ENCODE data around the gene TELO2. TPM values are rescaled to one million over a fixed set of nuclear protein-coding genes. Genes with fewer than 3 reads are reported as not detected.
A peak's percentile ranks its signal among the peaks of the same experiment; 100 is the strongest.

Gene TELO2
- total RNA-seq, 1 donor from 2014 or later, result 87.5 TPM

- no peak for DNase-seq (ENCODE audit: low read depth, low spot score)
- Mint-ChIP-seq H3K36me3 (ENCODE audit: low read depth) (no peaks in the 10 kb centered on the region), H3K4me3 (no peak overlapping the region), H3K27ac (ENCODE audit: unreplicated experiment) (peak overlapping the region; percentile 86), H3K9me3 (no peaks in the 10 kb centered on the region), H3K27me3 (ENCODE audit: low read depth) (no peaks in the 10 kb centered on the region), H3K4me1 (no peaks in the 10 kb centered on the region)
- TF ChIP-seq, protein P1, sequence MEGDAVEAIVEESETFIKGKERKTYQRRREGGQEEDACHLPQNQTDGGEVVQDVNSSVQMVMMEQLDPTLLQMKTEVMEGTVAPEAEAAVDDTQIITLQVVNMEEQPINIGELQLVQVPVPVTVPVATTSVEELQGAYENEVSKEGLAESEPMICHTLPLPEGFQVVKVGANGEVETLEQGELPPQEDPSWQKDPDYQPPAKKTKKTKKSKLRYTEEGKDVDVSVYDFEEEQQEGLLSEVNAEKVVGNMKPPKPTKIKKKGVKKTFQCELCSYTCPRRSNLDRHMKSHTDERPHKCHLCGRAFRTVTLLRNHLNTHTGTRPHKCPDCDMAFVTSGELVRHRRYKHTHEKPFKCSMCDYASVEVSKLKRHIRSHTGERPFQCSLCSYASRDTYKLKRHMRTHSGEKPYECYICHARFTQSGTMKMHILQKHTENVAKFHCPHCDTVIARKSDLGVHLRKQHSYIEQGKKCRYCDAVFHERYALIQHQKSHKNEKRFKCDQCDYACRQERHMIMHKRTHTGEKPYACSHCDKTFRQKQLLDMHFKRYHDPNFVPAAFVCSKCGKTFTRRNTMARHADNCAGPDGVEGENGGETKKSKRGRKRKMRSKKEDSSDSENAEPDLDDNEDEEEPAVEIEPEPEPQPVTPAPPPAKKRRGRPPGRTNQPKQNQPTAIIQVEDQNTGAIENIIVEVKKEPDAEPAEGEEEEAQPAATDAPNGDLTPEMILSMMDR (conservative IDR thresholded peaks at IDR 0.05), result no peak
Observed at GRCh38 chr16:1450218-1450617, 42.9 kb upstream of the TELO2 start.

- Mint-ChIP-seq H3K4me1 (no peaks in the 10 kb centered on the region), H3K4me3 (no peak overlapping the region), H3K27ac (ENCODE audit: unreplicated experiment) (no peak overlapping the region), H3K27me3 (ENCODE audit: low read depth) (no peaks in the 10 kb centered on the region), H3K36me3 (ENCODE audit: low read depth) (no peaks in the 10 kb centered on the region), H3K9me3 (no peaks in the 10 kb centered on the region)
- TF ChIP-seq, protein P1 (conservative IDR thresholded peaks at IDR 0.05), result no peak
- no peak for DNase-seq (ENCODE audit: low read depth, low spot score)
Observed at GRCh38 chr16:1450841-1451240, 42.3 kb upstream of the TELO2 start.

DNA sequence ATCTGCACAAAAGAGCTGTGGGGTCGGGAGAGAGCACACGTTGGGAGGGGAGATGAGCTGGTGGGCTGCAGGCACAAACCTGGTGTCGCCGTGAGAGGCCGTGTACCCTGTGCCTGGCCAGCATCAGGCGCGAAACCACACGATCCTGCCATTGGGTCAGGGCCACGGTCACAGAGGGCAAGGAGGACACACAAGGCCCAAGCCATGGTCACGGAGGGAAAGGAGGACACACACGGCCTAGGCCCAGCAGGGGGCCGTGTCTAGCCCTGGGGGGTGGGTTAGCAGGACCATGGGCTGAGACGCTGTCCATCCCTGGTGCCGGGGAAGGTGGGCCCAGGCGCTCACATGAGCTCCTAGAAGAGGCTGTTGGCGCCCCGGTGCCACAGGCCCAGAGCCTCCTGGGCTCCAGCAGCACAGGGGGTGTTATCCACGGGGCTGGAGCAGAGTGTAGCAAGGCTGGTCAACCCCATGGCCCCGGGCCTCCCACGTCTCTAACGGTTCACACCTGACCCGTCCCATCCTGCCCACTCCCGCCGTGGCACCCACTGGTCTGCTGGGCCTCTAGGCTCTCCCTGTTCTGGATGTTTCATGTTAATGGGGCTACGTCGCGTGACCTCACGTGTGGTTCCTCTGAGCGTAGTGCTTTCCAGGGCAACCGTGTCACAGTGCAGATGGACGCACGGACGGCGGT, 41.3 kb upstream of the TELO2 start:
- H3K27ac Mint-ChIP-seq (ENCODE audit: unreplicated experiment), result no peak overlapping the region
- H3K36me3 Mint-ChIP-seq (ENCODE audit: low read depth), result no peaks in the 10 kb centered on the region
- TF ChIP-seq, protein P1 (conservative IDR thresholded peaks at IDR 0.05), result no peak

DNA sequence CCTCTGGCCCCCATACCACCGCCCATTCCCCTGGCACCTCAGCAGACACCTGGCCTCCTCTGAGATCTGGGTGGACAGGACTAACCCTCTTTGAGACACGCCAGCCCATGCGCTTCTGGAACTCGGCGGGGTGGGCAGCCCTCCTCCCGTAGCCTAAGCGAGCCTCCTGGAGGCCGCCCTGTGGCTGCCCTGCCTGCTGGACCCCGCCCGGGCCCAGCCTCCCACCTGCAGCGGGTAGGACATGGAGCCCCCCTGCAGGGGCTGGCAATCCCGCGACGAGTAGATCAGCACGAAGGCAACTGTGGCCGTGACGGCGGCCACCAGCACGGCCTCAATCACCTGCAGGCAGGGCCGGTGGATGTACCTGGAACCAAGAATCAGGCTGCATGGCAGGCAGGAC, 40.6 kb upstream of the TELO2 start:
- no peak overlapping the region for H3K4me3 Mint-ChIP-seq
- no peaks in the 10 kb centered on the region for H3K27me3 Mint-ChIP-seq (ENCODE audit: low read depth)
- no peaks in the 10 kb centered on the region for H3K36me3 Mint-ChIP-seq (ENCODE audit: low read depth)
- no peaks in the 10 kb centered on the region for H3K9me3 Mint-ChIP-seq
- TF ChIP-seq, protein P1 (conservative IDR thresholded peaks at IDR 0.05), result no peak
- no peak overlapping the region for H3K27ac Mint-ChIP-seq (ENCODE audit: unreplicated experiment)
- H3K4me1 Mint-ChIP-seq, result no peaks in the 10 kb centered on the region
- no peak for DNase-seq (ENCODE audit: low read depth, low spot score)

More for the DNA sequence above, 41.3 kb upstream of the TELO2 start:
- no peaks in the 10 kb centered on the region for H3K27me3 Mint-ChIP-seq (ENCODE audit: low read depth)
- DNase-seq (ENCODE audit: low read depth, low spot score), result no peak
- H3K4me3 Mint-ChIP-seq, result no peak overlapping the region
- no peaks in the 10 kb centered on the region for H3K9me3 Mint-ChIP-seq
- H3K4me1 Mint-ChIP-seq, result no peaks in the 10 kb centered on the region

GRCh38 chr16:1453316-1453715, 39.8 kb upstream of the TELO2 start:
- H3K27ac Mint-ChIP-seq (ENCODE audit: unreplicated experiment), result no peak overlapping the region
- no peaks in the 10 kb centered on the region for H3K9me3 Mint-ChIP-seq
- H3K4me3 Mint-ChIP-seq, result no peak overlapping the region
- H3K36me3 Mint-ChIP-seq (ENCODE audit: low read depth), result no peaks in the 10 kb centered on the region
- TF ChIP-seq, protein P1 (conservative IDR thresholded peaks at IDR 0.05), result no peak
- no peaks in the 10 kb centered on the region for H3K4me1 Mint-ChIP-seq
- DNase-seq (ENCODE audit: low read depth, low spot score), result no peak
- no peaks in the 10 kb centered on the region for H3K27me3 Mint-ChIP-seq (ENCODE audit: low read depth)
